Activated naive CD4-positive, alpha-beta T cell treated with anti-CD3 and anti-CD28 coated beads, Interleukin-2, amount 50 U/mL, for 16 hours (primary cell): ENCODE results near the gene LTO1.
"Not testable (repeated sequence)": the region's sequence is repeated elsewhere in the genome, so short reads cannot be mapped to it uniquely, and the experiment has no call there.

Experiments
- DNase-seq: peaks from one replicate; pipeline ENCODE4 v3.0.0-alpha.2; 2020

LTO1 gene

GRCh38 chr11:69630017-69630416 is 45.1 kb downstream of the LTO1 start:
- no peak for DNase-seq

- no peak for DNase-seq
Measured at GRCh38 chr11:69627551-69627950, 47.6 kb downstream of the LTO1 start.

- no peak for DNase-seq
Measured at GRCh38 chr11:69625476-69625875, 49.7 kb downstream of the LTO1 start.

- DNase-seq = no peak
Measured at GRCh38 chr11:69624293-69624692, 50.9 kb downstream of the LTO1 start.

- not testable (repeated sequence) for DNase-seq
Measured at GRCh38 chr11:69622097-69622681, 53.0 kb downstream of the LTO1 start.

- no peak for DNase-seq
Measured at GRCh38 chr11:69620683-69621290, 54.4 kb downstream of the LTO1 start.

- no peak for DNase-seq
Measured at GRCh38 chr11:69618237-69618636, 56.9 kb downstream of the LTO1 start.

- no peak for DNase-seq
Measured at GRCh38 chr11:69617682-69618081, 57.5 kb downstream of the LTO1 start.

GRCh38 chr11:69617220-69617619 is 57.9 kb downstream of the LTO1 start:
- no peak for DNase-seq
